ENCODE measurements around the gene GPR15. TPM values are rescaled to one million over a fixed set of nuclear protein-coding genes. Genes with fewer than 3 reads are reported as not detected.

The GPR15 gene
- total and polyA plus RNA-seq, 2 donors (not counting 3 experiments of a cell fraction or from before 2014, with no cell fraction given): not detected

DNA sequence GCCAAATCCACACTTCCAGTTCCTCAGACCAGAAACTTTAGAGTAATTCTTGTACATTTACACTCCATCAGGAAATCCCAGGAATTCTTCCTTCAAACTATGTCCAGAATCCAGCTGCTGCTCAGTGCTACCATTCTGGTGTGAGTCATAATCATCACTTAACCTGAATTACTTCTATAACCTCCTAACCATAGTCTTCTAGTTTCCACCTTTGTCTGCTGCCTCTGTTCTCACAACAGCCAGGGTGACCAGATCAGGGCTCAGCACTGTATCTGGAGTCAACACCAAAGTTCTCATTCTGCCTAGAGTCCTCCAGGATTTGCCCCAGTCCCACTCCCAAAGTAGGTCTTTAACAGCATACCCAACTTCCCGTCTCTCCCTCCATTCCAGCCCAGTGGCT is 12.4 kb upstream of the GPR15 start:
- no peaks in the 10 kb centered on the region for H3K9me3 ChIP-seq (replicated peaks; ENCODE audit: control insufficient read depth, insufficient read depth, low read length)
- FAIRE-seq: no peak
- H3K9me1 ChIP-seq (replicated peaks; ENCODE audit: control insufficient read depth, extremely low read depth, insufficient read depth, low read length): no peaks in the 10 kb centered on the region
- DNase-seq (ENCODE audit: low read depth, low spot score): no peak
- peaks cover 27% of the 10 kb centered on the region for H3K79me2 ChIP-seq (ENCODE audit: control insufficient read depth, insufficient read depth, low read length)
- no peak overlapping the region for H3K4me2 ChIP-seq (ENCODE audit: insufficient read depth, low read length)
- intact Hi-C loops (cut with micrococcal nuclease) (no loop called here), dilution Hi-C loops (cut with MboI; ENCODE audit: extremely low pct_ligation_motif_present, low sequenced_read_pairs) (no loop called here)
- peaks cover 13% of the 10 kb centered on the region for H3K4me1 ChIP-seq (ENCODE audit: control insufficient read depth, extremely low read depth, insufficient read depth, low read length)
- TF ChIP-seq, protein P1, sequence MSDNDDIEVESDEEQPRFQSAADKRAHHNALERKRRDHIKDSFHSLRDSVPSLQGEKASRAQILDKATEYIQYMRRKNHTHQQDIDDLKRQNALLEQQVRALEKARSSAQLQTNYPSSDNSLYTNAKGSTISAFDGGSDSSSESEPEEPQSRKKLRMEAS (IDR thresholded peaks at IDR 0.05; ENCODE audit: insufficient read depth, insufficient read length): no peak
- TF ChIP-seq GATA2 (IDR thresholded peaks at IDR 0.05; ENCODE audit: insufficient read depth, insufficient read length, low read depth, low read length) (no peak), FOS (IDR thresholded peaks at IDR 0.05; ENCODE audit: borderline replicate concordance, insufficient read depth, low read length) (no peak), POLR2AphosphoS5 (IDR thresholded peaks at IDR 0.05; ENCODE audit: insufficient read depth, low read depth, low read length) (no peak), JUN (IDR thresholded peaks at IDR 0.05; ENCODE audit: borderline replicate concordance, insufficient read depth, insufficient read length, low read depth) (no peak)
- TF ChIP-seq, protein P2, sequence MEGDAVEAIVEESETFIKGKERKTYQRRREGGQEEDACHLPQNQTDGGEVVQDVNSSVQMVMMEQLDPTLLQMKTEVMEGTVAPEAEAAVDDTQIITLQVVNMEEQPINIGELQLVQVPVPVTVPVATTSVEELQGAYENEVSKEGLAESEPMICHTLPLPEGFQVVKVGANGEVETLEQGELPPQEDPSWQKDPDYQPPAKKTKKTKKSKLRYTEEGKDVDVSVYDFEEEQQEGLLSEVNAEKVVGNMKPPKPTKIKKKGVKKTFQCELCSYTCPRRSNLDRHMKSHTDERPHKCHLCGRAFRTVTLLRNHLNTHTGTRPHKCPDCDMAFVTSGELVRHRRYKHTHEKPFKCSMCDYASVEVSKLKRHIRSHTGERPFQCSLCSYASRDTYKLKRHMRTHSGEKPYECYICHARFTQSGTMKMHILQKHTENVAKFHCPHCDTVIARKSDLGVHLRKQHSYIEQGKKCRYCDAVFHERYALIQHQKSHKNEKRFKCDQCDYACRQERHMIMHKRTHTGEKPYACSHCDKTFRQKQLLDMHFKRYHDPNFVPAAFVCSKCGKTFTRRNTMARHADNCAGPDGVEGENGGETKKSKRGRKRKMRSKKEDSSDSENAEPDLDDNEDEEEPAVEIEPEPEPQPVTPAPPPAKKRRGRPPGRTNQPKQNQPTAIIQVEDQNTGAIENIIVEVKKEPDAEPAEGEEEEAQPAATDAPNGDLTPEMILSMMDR (IDR thresholded peaks at IDR 0.05; ENCODE audit: extremely low read depth in 1 of 2, insufficient read depth in 1 of 2, low read depth in 1 of 2, low read length in 2 of 2): no peak
- no peak overlapping the region for H2AFZ ChIP-seq (ENCODE audit: low read depth, low read length)
- H4K20me1 ChIP-seq (replicated peaks; ENCODE audit: control insufficient read depth, extremely low read depth, insufficient read depth, low read length): peaks cover 5% of the 10 kb centered on the region
- POLR2A ChIA-PET: no interaction called here
- H3K36me3 ChIP-seq (ENCODE audit: control insufficient read depth in 2 of 2, extremely low read depth in 1 of 2, insufficient read depth in 2 of 2, low read length in 2 of 2): peaks cover 4 to 18% of the 10 kb centered on the region in 2 experiments
- H3K9ac ChIP-seq (replicated peaks; ENCODE audit: extremely low read depth, insufficient read depth, low read length): no peak overlapping the region
- no peak overlapping the region for H3K4me3 ChIP-seq (replicated peaks in 1 of 3; ENCODE audit: insufficient read depth in 1 of 3, low read depth in 1 of 3, low read length in 3 of 3)
- no TSS peak for BruUV-seq (replicated peaks)
- CTCF ChIA-PET: no interaction called here
- H3K27me3 ChIP-seq (ENCODE audit: control insufficient read depth in 2 of 2, insufficient read depth in 2 of 2, low read length in 2 of 2): no peaks in the 10 kb centered on the region
- H3K27ac ChIP-seq (ENCODE audit: insufficient read depth, low read depth, low read length): no peak overlapping the region
